ENCODE measurements around the gene BLMH.

- no peak for TF ChIP-seq EZH2 (IDR thresholded peaks at IDR 0.05)
- no peak for TF ChIP-seq CTCF (IDR thresholded peaks at IDR 0.05)
- no peak for TF ChIP-seq EZH2phosphoT487 (IDR thresholded peaks at IDR 0.05)
Measured at GRCh38 chr17:30229012-30229411, 62.7 kb downstream of the BLMH start.
